Uterus (tissue), 2 donors: Measurements from ENCODE around the gene ADCY2.

Experiments used
- POLR2A ChIP-seq, 2 donors: fragments of 450-650 bp; IDR thresholded peaks; one replicate each; pipeline ENCODE4 v1.6.1; 2016; ENCODE audit warnings: antibody characterized with exemption in 2 of 2, mild to moderate bottlenecking in 1 of 2, moderate library complexity in 1 of 2
- TF ChIP-seq, protein P1 (sequence below), 4 experiments: fragments of 200-600 bp in 2 of 4; fragments of 450-650 bp in 2 of 4; sonication (generic) in 2 of 4; IDR thresholded peaks; one replicate each; pipeline ENCODE4 v1.5.1; 2016 to 2019; ENCODE audit warnings: antibody characterized with exemption in 4 of 4, mild to moderate bottlenecking in 2 of 4, moderate library complexity in 1 of 4

DNA sequence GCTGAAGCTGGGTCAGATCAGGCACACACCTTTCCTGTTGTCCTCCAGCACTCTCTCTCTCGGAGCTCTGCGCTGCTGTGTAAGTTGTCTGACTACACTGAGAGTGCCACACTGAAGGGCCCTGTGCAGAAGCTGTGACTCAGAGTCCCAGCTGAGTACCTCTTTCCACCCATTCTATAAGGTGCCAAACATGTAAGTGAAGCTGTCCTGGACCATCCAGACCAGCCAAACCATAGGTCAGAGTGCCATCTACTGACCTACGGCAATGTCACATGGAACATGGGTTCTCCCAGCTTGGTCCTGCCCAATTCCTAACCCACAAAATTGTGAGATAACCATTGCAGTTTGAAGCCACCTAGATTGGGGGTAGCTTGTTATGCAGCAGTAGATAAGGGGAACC, 68.2 kb downstream of the ADCY2 start:
- TF ChIP-seq, protein P1, sequence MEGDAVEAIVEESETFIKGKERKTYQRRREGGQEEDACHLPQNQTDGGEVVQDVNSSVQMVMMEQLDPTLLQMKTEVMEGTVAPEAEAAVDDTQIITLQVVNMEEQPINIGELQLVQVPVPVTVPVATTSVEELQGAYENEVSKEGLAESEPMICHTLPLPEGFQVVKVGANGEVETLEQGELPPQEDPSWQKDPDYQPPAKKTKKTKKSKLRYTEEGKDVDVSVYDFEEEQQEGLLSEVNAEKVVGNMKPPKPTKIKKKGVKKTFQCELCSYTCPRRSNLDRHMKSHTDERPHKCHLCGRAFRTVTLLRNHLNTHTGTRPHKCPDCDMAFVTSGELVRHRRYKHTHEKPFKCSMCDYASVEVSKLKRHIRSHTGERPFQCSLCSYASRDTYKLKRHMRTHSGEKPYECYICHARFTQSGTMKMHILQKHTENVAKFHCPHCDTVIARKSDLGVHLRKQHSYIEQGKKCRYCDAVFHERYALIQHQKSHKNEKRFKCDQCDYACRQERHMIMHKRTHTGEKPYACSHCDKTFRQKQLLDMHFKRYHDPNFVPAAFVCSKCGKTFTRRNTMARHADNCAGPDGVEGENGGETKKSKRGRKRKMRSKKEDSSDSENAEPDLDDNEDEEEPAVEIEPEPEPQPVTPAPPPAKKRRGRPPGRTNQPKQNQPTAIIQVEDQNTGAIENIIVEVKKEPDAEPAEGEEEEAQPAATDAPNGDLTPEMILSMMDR (IDR thresholded peaks at IDR 0.05): no peak
- no peak for TF ChIP-seq POLR2A (IDR thresholded peaks at IDR 0.05)
